Caco-2 (cell line): ENCODE results near the gene ADD1. TPM values are rescaled to one million over a fixed set of nuclear protein-coding genes. Genes with fewer than 3 reads are reported as not detected.
"Not testable (repeated sequence)": the region's sequence is repeated elsewhere in the genome, so short reads cannot be mapped to it uniquely, and the experiment has no call there.

Experiments used
- BruUV-seq: library from RNA; stranded (reverse); fragments of 400-500 nt; replicated peaks from 2 replicates; lab custom pipeline; 2021; lab: Mats Ljungman, UMichigan
- CTCF ChIA-PET: fragments of 300-600 bp; sonication (Branson Sonifier 250); formaldehyde crosslinking; loops from one replicate; lab custom pipeline; 2022; ENCODE audit warnings: antibody characterized with exemption; lab: Charles Lee
- POLR2A ChIA-PET: fragments of 300-600 bp; sonication (Branson Sonifier 250); formaldehyde crosslinking; loops from one replicate; lab custom pipeline; 2022; ENCODE audit warnings: antibody characterized with exemption; lab: Charles Lee
- DNase-seq, 2 experiments: peaks; one replicate each; pipeline versions ENCODE4 v3.0.0 to v3.0.0-alpha.2; 2020 to 2022
- H3K27me3 ChIP-seq: replicated peaks from 2 replicates; pipeline ENCODE4 v1.6.0; 2011; ENCODE audit warnings: low read length; ENCODE audit not compliant: control insufficient read depth, insufficient read depth
- H3K36me3 ChIP-seq: 2 replicates; pipeline ENCODE4 v1.5.1; 2011; ENCODE audit warnings: low read length; ENCODE audit not compliant: control insufficient read depth, insufficient read depth
- H3K4me1 ChIP-seq: fragments of 250-450 bp; sonication (Bioruptor Pico); 2 replicates; pipeline ENCODE4 v1.5.1; 2020; ENCODE audit warnings: mild to moderate bottlenecking
- H3K4me3 ChIP-seq: 2 replicates; pipeline ENCODE4 v1.5.1; 2011; ENCODE audit warnings: low read depth, mild to moderate bottlenecking, control low read depth, low read length
- H3K9me3 ChIP-seq: fragments of 250-450 bp; sonication (Bioruptor Pico); 2 replicates; pipeline ENCODE4 v1.5.1; 2020; ENCODE audit warnings: mild to moderate bottlenecking, moderate library complexity
- H3K27ac Mint-ChIP-seq: one replicate; pipeline ENCODE4 v1.8.0; 2022; ENCODE audit warnings: mixed read lengths; ENCODE audit not compliant: unreplicated experiment
- H3K27me3 Mint-ChIP-seq: one replicate; pipeline ENCODE4 v1.8.0; 2022; ENCODE audit warnings: mixed read lengths; ENCODE audit not compliant: insufficient read depth, unreplicated experiment
- H3K36me3 Mint-ChIP-seq: one replicate; pipeline ENCODE4 v1.8.0; 2022; ENCODE audit warnings: mild to moderate bottlenecking, mixed read lengths; ENCODE audit not compliant: insufficient read depth, unreplicated experiment
- H3K4me1 Mint-ChIP-seq: one replicate; pipeline ENCODE4 v1.8.0; 2022; ENCODE audit warnings: low read depth, mixed read lengths; ENCODE audit not compliant: unreplicated experiment
- H3K4me3 Mint-ChIP-seq: one replicate; pipeline ENCODE4 v1.8.0; 2022; ENCODE audit warnings: mild to moderate bottlenecking, moderate library complexity, mixed read lengths; ENCODE audit not compliant: unreplicated experiment
- H3K9me3 Mint-ChIP-seq: one replicate; pipeline ENCODE4 v1.8.0; 2022; ENCODE audit warnings: mixed read lengths; ENCODE audit not compliant: unreplicated experiment
- CTCF ChIP-seq, 2 experiments: fragments of 200-600 bp in 1 of 2; IDR thresholded peaks; 1 replicate in 1 of 2; 2 replicates in 1 of 2; pipeline versions ENCODE4 v1.5.1 to v1.8.0; 2011 to 2022; ENCODE audit warnings: antibody characterized with exemption in 1 of 2, control low read depth in 1 of 2, inconsistent platforms in 1 of 2, low read depth in 1 of 2, low read length in 1 of 2, mild to moderate bottlenecking in 1 of 2, moderate library complexity in 1 of 2; ENCODE audit not compliant: insufficient read depth in 1 of 2, severe bottlenecking in 1 of 2, unreplicated experiment in 1 of 2
- intact Hi-C: fragments of 100-400 bp; cut with micrococcal nuclease; formaldehyde crosslinking; loops from one replicate; pipeline ENCODE4 v1.10.0; 2022; ENCODE audit not compliant: unreplicated experiment
- total RNA-seq: library from RNA; stranded (reverse); gene quantifications from 2 replicates; pipeline ENCODE4 v1.2.3, GENCODE V29; 2022

The ADD1 gene
- total RNA-seq, 1 experiment from 2014 or later, result 242 TPM

DNA sequence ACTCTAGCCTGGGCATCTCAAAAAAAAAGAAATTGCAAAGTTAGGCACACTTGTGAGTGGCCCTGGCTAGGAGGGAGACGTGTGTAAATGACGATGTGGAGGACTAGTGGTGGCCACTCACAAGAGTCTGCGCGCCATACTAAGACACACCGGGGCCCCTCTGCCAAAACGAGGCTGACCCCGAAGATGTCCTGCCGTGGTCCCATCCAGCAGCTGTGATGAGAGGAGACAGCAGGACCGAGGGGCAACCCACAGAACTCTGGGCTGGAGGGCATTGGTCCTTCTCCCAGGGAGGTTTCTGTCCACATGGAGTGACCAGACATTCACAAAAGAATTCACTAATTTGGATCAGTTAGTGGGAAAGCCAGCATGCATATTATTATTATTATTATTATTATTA, 72.1 kb downstream of the ADD1 start:
- H3K27me3 Mint-ChIP-seq, result no peaks in the 10 kb centered on the region
- peaks cover 80% of the 10 kb centered on the region for H3K36me3 Mint-ChIP-seq
- DNase-seq, result no peak
- no peak overlapping the region for H3K4me3 Mint-ChIP-seq
- ChIA-PET CTCF (no interaction called here), POLR2A (no interaction called here)
- Histone ChIP-seq H3K9me3 (no peaks in the 10 kb centered on the region), H3K4me1 (no peaks in the 10 kb centered on the region), H3K36me3 (peaks cover 8% of the 10 kb centered on the region; the same call in 1 of the 2 replicates), H3K4me3 (no peak overlapping the region), H3K27me3 (no peaks in the 10 kb centered on the region)
- H3K27ac Mint-ChIP-seq, result no peak overlapping the region
- H3K9me3 Mint-ChIP-seq, result peaks cover 11% of the 10 kb centered on the region
- TF ChIP-seq CTCF (IDR thresholded peaks at IDR 0.05; ENCODE audit: insufficient read depth in 1 of 2, low read depth in 1 of 2, low read length in 1 of 2, severe bottlenecking in 1 of 2, unreplicated experiment in 1 of 2), result no peak
- intact Hi-C loops, result no loop called here
- no TSS peak for BruUV-seq
- H3K4me1 Mint-ChIP-seq, result no peaks in the 10 kb centered on the region

DNA sequence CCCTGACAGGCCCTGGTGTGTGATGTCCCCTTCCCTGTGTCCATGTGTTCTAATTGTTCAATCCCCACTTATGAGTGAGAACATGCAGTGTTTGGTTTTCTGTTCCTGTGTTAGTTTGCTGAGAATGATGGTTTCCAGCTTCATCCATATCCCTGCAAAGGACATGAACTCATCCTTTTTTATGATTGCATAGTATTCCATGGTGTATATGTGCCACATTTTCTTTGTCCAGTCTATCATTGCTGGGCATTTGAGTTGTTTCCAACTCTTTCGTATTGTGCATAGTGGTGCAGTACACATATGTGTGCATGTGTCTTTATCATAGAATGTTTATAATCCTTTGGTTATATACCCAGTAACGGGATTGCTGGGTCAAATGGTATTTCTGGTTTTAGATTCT, 73.1 kb downstream of the ADD1 start:
- H3K4me3 ChIP-seq, H3K9me3 ChIP-seq, BruUV-seq, DNase-seq, H3K36me3 ChIP-seq, POLR2A ChIA-PET, H3K27me3 ChIP-seq, H3K4me3 Mint-ChIP-seq, CTCF ChIA-PET, H3K27me3 Mint-ChIP-seq, intact Hi-C loops, H3K4me1 ChIP-seq, H3K4me1 Mint-ChIP-seq, H3K27ac Mint-ChIP-seq: not testable (repeated sequence)
- peaks cover 76% of the 10 kb centered on the region for H3K36me3 Mint-ChIP-seq
- peaks cover 11% of the 10 kb centered on the region for H3K9me3 Mint-ChIP-seq

DNA sequence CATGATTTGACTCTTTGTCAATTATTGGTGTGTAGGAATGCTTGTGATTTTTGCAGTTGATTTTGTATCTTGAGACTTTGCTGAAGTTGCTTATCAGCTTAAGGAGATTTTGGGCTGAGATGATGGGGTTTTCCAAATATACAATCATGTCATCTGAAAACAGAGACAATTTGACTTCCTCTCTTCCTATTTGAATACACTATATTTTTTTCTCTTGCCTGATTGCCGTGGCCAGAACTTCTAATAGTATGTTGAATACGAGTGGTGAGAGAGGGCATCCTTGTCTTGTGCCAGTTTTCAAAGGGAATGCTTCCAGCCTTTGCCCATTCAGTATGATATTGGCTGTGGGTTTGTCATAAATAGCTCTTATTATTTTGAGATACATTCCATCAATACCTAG, 74.7 kb downstream of the ADD1 start:
- H3K36me3 Mint-ChIP-seq, result peaks cover 76% of the 10 kb centered on the region
- not testable (repeated sequence) for H3K4me3 Mint-ChIP-seq

GRCh38 chr4:2918714-2919113, 75.1 kb downstream of the ADD1 start:
- BruUV-seq, POLR2A ChIA-PET, H3K4me3 Mint-ChIP-seq, H3K36me3 ChIP-seq, intact Hi-C loops, H3K4me3 ChIP-seq, H3K27ac Mint-ChIP-seq, H3K4me1 ChIP-seq, H3K27me3 Mint-ChIP-seq, H3K27me3 ChIP-seq, H3K4me1 Mint-ChIP-seq, H3K9me3 ChIP-seq, DNase-seq: not testable (repeated sequence)
- CTCF ChIA-PET, result interaction anchor here (0.6 kb wide), 1 partner anchor 10 kb away, joined by 6 read pairs; no protein-coding TSS in a partner anchor
- peaks cover 76% of the 10 kb centered on the region for H3K36me3 Mint-ChIP-seq
- peaks cover 11% of the 10 kb centered on the region for H3K9me3 Mint-ChIP-seq

More for the DNA sequence above, 74.7 kb downstream of the ADD1 start:
- H3K4me1 Mint-ChIP-seq, H3K4me3 ChIP-seq, H3K4me1 ChIP-seq, CTCF ChIA-PET, intact Hi-C loops, DNase-seq, POLR2A ChIA-PET, H3K27me3 Mint-ChIP-seq, BruUV-seq, H3K36me3 ChIP-seq, H3K27me3 ChIP-seq, H3K27ac Mint-ChIP-seq, H3K9me3 ChIP-seq: not testable (repeated sequence)
- H3K9me3 Mint-ChIP-seq, result peaks cover 11% of the 10 kb centered on the region

DNA sequence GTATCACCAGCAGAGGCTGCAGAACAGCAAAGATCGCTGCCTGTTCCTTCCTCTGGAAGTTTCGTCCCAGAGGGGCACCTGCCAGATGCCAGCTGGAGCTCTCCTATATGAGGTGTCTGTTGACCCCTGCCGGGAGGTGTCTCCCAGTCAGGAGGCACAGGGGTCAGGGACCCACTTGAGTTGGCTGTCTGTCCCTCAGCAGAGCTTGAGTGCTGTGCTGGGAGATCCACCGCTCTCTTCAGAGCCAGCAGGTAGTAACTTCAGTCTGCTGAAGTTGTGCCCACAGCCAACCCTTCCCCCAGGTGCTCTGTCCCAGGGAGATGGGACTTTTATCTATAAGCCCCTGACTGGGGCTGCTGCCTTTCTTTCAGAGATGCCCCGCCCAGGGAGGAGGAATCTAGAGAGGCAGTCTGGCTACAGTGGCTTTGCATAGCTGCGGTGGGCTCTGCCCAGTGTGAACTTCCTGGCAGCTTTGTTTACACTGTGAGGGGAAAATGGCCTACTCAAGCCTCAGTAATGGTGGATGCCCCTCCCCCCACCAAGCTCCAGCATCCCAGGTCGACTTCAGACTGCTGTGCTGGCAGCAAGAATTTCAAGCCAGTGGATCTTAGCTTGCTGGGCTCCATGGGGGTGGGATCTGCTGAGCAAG, 78.9 kb downstream of the ADD1 start:
- H3K4me1 ChIP-seq, H3K27me3 ChIP-seq, H3K36me3 ChIP-seq, DNase-seq, BruUV-seq, H3K27ac Mint-ChIP-seq, intact Hi-C loops, H3K4me1 Mint-ChIP-seq, H3K27me3 Mint-ChIP-seq, CTCF ChIA-PET, POLR2A ChIA-PET, H3K9me3 ChIP-seq, H3K4me3 ChIP-seq, H3K4me3 Mint-ChIP-seq: not testable (repeated sequence)
- Mint-ChIP-seq H3K9me3 (peaks cover 11% of the 10 kb centered on the region), H3K36me3 (peaks cover 61% of the 10 kb centered on the region)
